Activated naive CD4-positive, alpha-beta T cell (primary cell): ENCODE measurements around the gene MTFMT.
"Not testable (repeated sequence)": the region's sequence is repeated elsewhere in the genome, so short reads cannot be mapped to it uniquely, and the experiment has no call there.

ENCODE experiments used
- DNase-seq, 4 experiments: peaks; one replicate each; lab custom pipeline; 2025; lab: John Stamatoyannopoulos, UW

MTFMT gene

GRCh38 chr15:65060641-65061397, 31.4 kb upstream of the MTFMT start:
- no peak for DNase-seq

- DNase-seq, result no peak
These were observed 30.6 kb upstream of the MTFMT start for GRCh38 chr15:65059931-65060596.

GRCh38 chr15:65059369-65059750, 29.9 kb upstream of the MTFMT start:
- DNase-seq, result no peak

GRCh38 chr15:65058394-65059368, 29.2 kb upstream of the MTFMT start:
- no peak for DNase-seq

GRCh38 chr15:65057549-65057940, 28.1 kb upstream of the MTFMT start:
- no peak for DNase-seq

GRCh38 chr15:65056868-65057548, 27.6 kb upstream of the MTFMT start:
- DNase-seq, result no peak

- no peak for DNase-seq
These were observed 26.7 kb upstream of the MTFMT start for GRCh38 chr15:65056106-65056505.

GRCh38 chr15:65055201-65055870, 25.9 kb upstream of the MTFMT start:
- no peak for DNase-seq

GRCh38 chr15:65054333-65055200, 25.1 kb upstream of the MTFMT start:
- peak in 3 of 4 experiments; percentile 13 to 31 (median 27) for DNase-seq

- no peak for DNase-seq
These were observed 23.5 kb upstream of the MTFMT start for GRCh38 chr15:65052956-65053355.

GRCh38 chr15:65051266-65051665, 21.8 kb upstream of the MTFMT start:
- DNase-seq, result no peak

- DNase-seq, result no peak
These were observed 20.8 kb upstream of the MTFMT start for GRCh38 chr15:65050270-65050669.

- peak; percentile 51 to 66 (median 60) for DNase-seq
These were observed 20.0 kb upstream of the MTFMT start for GRCh38 chr15:65049418-65049840.

GRCh38 chr15:65048241-65048640, 18.8 kb upstream of the MTFMT start:
- DNase-seq, result no peak

- DNase-seq, result no peak
These were observed 15.5 kb upstream of the MTFMT start, which contains the start of gene SLC51B for GRCh38 chr15:65044724-65045481. SLC51B (plus strand) TSS chr15:65045387; CDS start chr15:65050005, 4,618 bp downstream.

GRCh38 chr15:65044218-65044617, 14.8 kb upstream of the MTFMT start:
- not testable (repeated sequence) for DNase-seq

GRCh38 chr15:65042776-65043327, 13.4 kb upstream of the MTFMT start:
- no peak for DNase-seq

GRCh38 chr15:65041787-65042186, 12.3 kb upstream of the MTFMT start:
- no peak for DNase-seq

GRCh38 chr15:65040461-65040860, 11.0 kb upstream of the MTFMT start:
- no peak for DNase-seq
